Activated CD4-positive, CD25-positive, alpha-beta regulatory T cell (primary cell): ENCODE data around the gene SIGLEC11.
"Not testable (repeated sequence)": the region's sequence is repeated elsewhere in the genome, so short reads cannot be mapped to it uniquely, and the experiment has no call there.

Experiments used
- DNase-seq, 4 experiments: peaks; one replicate each; lab custom pipeline; 2025; lab: John Stamatoyannopoulos, UW

The SIGLEC11 gene

GRCh38 chr19:49950956-49951526 lies 9.9 kb downstream of the SIGLEC11 start:
- no peak for DNase-seq

- no peak for DNase-seq
These were observed 10.4 kb downstream of the SIGLEC11 start for GRCh38 chr19:49950590-49950948.

- DNase-seq: no peak
These were observed 11.0 kb downstream of the SIGLEC11 start for GRCh38 chr19:49949742-49950589.

GRCh38 chr19:49946415-49946814 lies 14.6 kb downstream of the SIGLEC11 start:
- no peak for DNase-seq

GRCh38 chr19:49944567-49944966 lies 16.4 kb downstream of the SIGLEC11 start:
- DNase-seq: not testable (repeated sequence)

- DNase-seq: no peak
These were observed 20.5 kb downstream of the SIGLEC11 start for GRCh38 chr19:49940482-49940791.

- DNase-seq: no peak
These were observed 21.1 kb downstream of the SIGLEC11 start for GRCh38 chr19:49939721-49940481.

GRCh38 chr19:49938662-49939061 lies 22.3 kb downstream of the SIGLEC11 start:
- no peak for DNase-seq

- peak; percentile 44 to 76 (median 63) for DNase-seq
These were observed 23.1 kb downstream of the SIGLEC11 start for GRCh38 chr19:49937750-49938381.

GRCh38 chr19:49936549-49936948 lies 24.4 kb downstream of the SIGLEC11 start:
- DNase-seq: no peak

- no peak for DNase-seq
These were observed 27.3 kb downstream of the SIGLEC11 start for GRCh38 chr19:49933643-49934042.

- peak in 1 of 4 experiments; percentile 39 for DNase-seq
These were observed 28.2 kb downstream of the SIGLEC11 start for GRCh38 chr19:49932731-49933131.

GRCh38 chr19:49932041-49932451 lies 28.9 kb downstream of the SIGLEC11 start:
- no peak for DNase-seq

- DNase-seq: no peak
These were observed 29.5 kb downstream of the SIGLEC11 start for GRCh38 chr19:49931293-49932040.

GRCh38 chr19:49930483-49931011 lies 30.4 kb downstream of the SIGLEC11 start:
- peak in 1 of 4 experiments; percentile 11 for DNase-seq

GRCh38 chr19:49929611-49930482 lies 31.1 kb downstream of the SIGLEC11 start:
- DNase-seq: peak; percentile 84 to 92 (median 88)

- peak; percentile 85 to 92 (median 88) for DNase-seq
These were observed 31.8 kb downstream of the SIGLEC11 start, which contains the start of the genes ATF5 and NUP62 for GRCh38 chr19:49929121-49929610. Gene ATF5 (plus strand): TSS chr19:49929205. CDS start chr19:49930851, 1,646 bp downstream. Gene NUP62 (minus strand): TSS chr19:49929504. CDS start chr19:49909807, 19,697 bp downstream.

- DNase-seq: no peak
These were observed 33.3 kb downstream of the SIGLEC11 start for GRCh38 chr19:49927526-49928264.

- no peak for DNase-seq
These were observed 34.5 kb downstream of the SIGLEC11 start for GRCh38 chr19:49926515-49926914.
